Right lung (tissue), 5 donors: ENCODE results near the gene CNTNAP4. TPM values are rescaled to one million over a fixed set of nuclear protein-coding genes. Genes with fewer than 3 reads are reported as not detected.

ENCODE experiments used
- DNase-seq, 2 donors: peaks; one replicate each; pipeline ENCODE4 v3.0.0-alpha.2; 2013
- polyA plus RNA-seq, 5 donors: library from polyadenylated mRNA; unstranded; fragments of 120-200 nt; gene quantifications; one replicate each; pipeline versions ENCODE4 v1.2.1 to v1.2.3, GENCODE V29; 2013; ENCODE audit warnings: inconsistent platforms in 1 of 5, low replicate concordance in 1 of 5; ENCODE audit not compliant: insufficient read length in 5 of 5, insufficient read depth in 1 of 5

Gene CNTNAP4
- polyA plus RNA-seq, 5 donors: 0.37 to 1.3 (median 0.48) TPM

DNA sequence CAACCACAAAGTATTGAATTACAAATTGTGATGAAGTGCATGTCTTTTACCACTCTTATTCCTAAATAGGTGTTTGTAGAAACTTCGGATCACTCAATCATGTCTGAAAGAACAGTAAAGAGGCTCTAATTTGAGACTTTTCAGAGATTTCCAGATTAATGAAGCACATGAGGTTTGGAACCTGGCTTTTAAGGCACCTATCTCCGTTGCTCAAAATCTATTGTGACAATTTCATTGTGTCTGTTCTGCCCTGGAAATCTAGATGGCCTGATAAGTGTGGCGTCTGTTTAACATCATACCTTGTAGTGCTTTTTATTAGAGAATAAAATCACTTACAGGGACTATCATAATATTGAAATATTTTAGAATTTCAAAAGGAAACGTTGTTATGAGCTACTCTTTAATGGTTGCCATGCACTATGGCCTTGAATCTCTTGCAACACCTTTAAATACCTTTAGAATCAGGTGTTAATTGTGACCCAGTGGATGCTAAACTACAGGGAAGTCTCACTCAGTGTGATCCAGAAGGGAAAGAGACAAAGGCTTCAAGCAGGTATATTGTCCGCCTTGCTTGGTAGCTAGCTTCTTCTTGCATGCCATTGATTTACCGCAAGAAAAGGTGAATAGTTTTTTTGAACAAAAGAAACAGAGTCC, 210.3 kb downstream of the CNTNAP4 start:
- no peak for DNase-seq

DNA sequence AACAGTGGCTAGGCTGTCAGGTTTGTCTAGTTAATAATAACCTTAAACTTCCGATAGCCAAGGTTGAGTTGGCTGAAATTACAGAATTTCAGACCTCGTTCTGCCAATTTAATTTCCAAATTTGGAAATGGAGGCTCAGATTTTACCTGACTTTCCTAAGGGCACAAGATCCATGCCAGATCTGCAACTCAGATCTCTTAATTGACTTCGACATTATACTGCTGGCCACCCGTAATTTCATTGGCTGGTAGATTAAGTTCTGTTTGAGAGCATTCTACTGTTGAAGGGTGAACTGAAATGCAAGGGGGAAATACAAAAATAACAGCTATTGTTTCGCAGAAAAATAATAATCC, 210.8 kb downstream of the CNTNAP4 start:
- DNase-seq: no peak

DNA sequence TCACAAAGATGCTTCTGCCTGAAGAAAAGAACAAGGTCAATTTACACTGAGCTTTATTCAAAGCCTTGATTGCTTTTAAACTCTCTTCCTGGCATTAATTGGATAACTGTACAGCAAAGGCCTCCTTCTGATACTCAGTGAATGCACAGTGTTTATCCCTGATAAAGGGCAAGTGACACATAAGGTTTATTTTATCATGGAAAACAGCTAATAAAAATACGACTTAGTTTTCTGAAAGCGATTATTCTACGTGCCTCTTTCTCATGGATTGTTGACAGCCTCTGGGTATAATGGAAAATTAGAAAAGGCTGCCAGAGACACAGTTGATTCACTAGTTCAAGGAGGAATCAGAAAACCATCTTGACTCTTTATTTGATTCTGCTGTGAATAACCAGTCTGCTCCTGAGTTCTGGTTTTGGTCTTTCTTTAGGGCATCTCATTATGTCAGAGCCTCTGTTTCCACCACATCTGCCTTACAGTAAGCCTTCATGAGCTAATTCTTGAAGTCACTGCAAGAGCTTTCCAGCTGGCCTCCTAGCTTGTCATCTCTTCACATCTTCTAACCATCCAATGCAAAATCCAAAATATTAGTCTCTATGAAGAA, 212.9 kb downstream of the CNTNAP4 start:
- DNase-seq: peak in 1 of 2 donors; percentile 1

DNA sequence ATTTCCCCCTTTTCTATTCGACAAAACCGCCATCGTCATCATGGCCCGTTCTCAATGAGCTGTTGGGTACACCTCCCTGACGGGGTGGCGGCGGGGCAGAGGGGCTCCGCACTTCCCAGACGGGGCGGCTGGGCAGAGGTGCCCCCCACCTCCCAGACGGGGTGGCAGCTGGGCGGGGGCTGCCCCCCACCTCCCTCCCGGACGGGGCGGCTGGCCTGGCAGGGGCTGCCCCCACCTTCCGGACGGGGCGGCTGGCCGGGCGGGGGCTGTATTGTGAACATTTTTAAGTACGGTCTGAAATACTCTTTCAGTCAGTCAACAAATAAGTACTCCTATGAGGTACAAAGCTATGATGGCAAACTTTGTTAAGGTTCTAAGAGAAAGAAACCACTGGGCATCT, 222.8 kb downstream of the CNTNAP4 start:
- no peak for DNase-seq

DNA sequence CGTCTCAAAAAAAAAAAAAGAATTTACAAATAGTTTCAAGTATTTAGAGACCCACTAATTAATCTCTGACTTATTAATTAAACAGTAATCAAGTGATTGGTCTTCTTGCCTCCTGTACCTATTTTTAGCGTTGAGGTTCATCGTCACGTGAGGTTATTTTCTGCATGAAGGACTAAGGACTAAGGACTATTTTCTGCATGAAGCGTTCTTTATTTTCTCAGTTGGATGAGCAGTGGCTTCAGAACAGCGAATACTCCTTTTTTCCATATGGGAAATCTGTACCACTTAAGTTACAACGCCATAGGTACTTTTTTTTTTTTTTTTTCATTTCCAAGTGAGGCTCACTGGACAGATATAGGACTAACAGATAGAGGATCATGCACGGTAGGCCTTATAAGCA, 224.9 kb downstream of the CNTNAP4 start:
- no peak for DNase-seq

DNA sequence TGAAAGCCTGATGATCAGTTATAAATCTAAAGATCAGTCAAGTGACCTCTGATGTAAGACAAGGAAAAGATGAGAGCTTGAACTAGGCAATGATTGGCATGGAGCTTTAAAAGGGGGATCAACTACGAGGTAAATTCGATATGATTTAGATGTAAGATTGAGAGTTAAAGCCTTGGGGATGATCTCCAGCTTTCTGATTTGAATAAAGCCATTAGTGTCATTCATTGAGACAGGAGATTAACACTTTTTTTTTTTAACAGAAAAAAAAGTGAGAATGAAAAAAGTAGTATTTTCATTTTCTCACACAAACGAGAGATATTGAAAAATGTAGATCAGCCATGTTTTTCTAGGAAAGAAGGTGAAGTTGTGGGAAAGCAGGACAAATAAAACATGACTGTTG, 225.4 kb downstream of the CNTNAP4 start:
- no peak for DNase-seq

DNA sequence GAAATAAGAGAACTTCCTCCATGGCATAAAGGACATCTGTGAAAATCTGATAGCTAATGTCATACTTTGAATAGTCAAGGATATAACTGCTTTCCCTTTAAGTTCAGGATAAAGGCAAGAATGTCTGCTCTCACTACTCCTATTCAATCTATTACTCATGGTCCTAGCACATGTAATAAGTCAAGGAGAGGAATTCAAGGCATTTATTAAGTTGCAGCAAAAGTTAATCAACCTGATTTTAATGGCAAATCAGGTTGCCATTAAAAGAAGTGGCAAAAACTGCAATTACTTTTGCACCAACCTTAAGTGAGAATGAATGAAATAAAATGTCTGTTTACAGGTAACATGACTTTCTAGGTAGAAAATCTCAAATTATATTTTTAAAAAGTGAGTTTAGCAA, 225.9 kb downstream of the CNTNAP4 start:
- DNase-seq: no peak

DNA sequence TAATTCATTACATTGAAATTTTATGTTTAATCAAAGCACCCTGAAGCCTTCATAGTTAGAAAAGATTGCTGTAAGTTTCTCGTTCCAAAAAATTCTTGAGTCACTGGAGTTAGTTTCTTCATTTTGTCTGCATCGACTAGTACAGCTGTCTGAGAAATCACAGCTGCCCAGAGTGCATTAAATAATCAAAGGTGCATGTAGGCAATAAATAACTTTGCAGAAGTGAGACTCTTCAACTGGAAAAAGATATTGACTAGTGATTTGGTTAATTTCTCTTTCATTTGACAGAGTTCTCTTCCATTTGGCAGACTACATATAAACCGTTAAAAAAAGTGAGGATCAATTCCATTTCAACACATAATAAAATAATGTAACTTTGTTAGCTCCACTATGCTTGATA, 234.0 kb downstream of the CNTNAP4 start:
- DNase-seq: no peak

DNA sequence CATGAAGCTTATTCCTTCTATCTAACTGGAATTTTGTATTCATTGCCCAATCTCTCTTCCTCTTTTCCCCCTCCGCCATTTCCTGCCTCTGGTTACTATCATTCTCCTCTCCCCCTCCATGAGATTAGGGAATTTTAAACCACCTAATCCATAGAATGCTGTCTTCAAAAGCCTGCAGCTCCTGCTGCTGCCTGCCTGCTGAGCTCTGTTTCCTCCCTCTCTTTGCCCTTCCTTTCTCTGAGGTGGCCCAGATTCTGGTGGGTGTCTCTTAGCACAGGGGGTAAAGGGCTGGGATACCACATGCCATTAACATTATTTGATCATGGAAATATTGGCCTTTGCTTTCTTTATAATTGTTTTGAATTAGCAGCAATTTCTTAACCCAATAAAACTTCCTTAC, 241.6 kb downstream of the CNTNAP4 start:
- no peak for DNase-seq

DNA sequence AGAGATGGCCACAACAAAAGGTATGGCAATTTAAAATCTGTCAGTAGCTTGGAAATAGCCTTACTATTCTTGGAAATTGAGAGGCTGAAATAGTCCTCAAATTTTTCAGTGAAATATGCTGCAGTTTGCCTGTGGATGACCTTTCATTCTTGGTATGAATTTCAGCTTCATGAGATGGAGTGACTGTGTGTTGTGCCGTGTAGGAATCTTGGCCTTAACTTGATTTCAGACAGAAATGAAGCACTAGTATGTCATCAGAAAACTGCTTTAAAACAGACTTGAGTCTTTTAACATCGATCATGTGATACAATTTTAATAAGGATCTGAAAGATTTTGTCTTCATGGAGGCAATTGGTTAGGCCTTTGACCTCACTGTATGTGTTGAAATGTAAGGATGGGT, 247.2 kb downstream of the CNTNAP4 start:
- no peak for DNase-seq

DNA sequence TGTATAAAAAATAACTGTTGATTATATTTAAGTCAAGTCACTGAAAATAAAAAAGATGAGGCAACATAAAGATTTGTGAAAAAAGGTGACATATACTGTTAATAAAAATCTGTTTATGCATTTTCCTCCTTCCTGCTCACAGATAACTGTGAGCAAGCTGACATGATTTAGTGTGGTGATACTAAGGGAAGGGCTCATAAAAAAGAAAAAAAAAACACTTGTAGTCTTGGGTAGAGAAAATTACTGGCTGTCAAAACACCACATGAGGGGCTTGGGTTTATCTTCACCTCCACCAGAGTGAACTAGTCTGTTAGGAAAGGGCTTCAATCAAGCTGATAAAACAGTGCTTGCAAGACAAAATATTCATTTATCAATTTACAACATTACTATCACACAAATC, 247.6 kb downstream of the CNTNAP4 start:
- DNase-seq: no peak

DNA sequence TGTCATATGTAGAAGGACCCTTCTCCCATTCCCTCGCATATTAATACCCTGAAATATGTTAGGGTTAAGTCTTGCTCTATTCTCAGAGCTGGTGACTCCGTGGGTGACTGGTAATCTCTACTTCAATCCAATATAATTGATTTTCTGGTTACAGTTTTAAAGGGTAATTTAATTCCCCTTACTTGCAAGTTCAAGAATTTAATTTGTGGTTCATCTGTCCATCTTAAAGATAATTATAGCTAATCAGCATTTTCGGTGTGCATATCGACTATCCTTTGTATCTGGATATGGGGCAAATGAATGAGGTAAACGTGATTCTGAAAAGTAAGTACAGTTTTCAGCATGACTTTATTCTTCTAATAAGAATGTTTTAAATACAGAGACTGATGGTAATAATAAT, 250.0 kb downstream of the CNTNAP4 start:
- no peak for DNase-seq

DNA sequence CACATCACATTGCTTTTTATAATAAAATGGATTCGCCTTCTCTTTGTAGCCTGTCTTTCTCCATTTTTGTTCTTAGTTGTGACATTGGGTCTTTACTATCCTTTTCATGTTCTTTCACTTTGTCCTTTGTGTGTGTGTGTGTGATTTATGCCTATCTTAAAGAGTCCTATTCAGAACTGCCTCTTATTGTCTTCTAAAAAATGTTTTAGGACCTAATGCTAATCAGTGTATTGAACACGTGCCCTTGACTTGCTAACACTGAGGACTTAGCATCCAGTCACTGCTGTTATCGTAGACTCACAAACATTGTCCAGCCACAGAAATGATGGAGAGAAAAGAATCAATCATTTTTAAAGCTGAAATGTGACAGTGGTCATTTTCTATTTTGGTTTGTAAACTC, 251.9 kb downstream of the CNTNAP4 start:
- DNase-seq: no peak

DNA sequence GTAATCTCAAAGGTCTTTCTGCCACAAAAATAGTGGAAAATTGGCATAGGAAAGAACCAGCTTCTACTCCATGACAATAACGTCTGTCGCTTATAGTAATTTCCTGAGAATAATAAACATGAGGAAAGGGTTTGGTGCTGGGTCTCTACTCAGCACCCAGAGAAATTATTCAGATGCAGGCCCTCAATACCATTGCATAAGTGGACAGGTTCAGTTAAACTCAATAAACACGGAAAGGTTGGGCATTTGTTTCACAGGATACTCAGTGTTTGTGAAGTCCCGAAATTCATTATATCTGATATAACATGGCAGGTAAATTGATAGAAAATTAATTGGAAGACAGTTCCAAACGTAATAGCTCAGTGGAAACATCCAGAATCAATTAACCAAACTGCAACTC, 254.0 kb downstream of the CNTNAP4 start:
- DNase-seq: no peak

DNA sequence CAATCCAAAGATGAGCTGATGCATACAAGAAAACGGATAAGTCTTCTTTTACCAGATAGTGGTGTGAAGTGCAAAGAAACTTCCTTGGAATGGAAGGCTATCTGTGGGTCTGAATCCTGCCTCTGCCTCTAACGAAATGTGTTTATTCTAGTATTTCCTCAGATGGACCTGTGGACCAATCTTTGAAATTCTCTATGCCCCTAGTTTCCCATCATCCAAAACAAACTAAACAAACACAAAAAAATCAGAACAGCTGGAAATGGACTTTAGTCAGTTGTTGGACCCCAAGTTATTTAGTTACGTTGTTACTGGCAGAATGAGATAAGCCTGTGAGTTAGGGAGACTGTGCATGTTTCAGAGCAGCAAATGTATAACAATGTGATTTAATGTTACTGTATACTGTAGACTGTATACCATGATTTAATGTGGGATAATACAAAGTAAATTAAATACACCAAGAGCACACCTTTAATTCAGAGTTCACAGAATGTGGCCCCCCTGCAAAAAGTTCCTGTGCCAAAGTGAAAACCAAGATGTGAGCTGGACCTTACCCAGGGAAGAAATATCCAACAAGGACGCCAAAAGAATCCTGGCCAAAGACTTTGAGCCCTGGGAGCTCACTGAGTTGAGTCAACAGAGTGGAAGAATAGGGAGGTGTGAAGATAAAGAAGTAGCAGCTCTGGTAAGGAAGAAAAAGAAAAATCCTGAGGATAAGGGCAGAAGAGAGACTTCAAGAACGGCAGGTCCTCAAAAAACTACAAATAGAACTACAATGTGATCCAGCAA, 255.2 kb downstream of the CNTNAP4 start:
- DNase-seq: no peak

DNA sequence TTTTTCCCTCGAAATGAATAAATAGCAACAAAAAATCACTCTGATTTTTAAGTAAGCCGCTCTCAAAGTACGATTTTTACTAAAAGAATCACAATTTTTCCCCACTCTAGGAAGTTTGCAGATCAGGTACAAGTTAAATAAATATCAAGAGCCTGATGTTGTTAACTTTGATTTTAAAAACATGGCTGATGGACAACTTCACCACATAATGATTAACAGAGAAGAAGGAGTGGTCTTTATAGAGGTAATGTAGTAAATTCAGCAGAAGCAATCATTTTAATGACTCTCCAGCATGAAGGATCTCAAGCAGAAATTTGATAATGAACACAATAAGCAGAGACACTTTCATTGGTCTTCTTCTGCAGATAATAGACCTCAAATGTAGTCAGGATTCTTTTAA, 262.4 kb downstream of the CNTNAP4 start:
- DNase-seq: no peak

DNA sequence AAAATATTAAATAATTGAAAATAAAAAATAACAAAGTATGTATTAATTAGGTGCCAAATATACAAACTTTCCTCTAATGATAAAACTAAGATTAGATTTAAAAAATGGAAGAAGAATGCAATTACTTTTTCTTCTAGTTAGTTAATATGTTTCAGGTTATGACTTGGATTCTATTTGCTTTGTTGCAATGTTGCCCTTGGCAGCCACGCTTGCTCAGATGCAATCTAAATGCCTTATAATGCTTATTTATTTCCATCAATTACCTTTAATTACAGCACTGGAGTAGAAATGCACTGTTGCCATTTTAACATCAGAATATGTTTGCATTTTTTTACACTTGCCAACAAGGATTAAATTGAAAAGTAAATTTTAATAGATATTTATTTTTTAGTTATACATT, 263.9 kb downstream of the CNTNAP4 start:
- no peak for DNase-seq

DNA sequence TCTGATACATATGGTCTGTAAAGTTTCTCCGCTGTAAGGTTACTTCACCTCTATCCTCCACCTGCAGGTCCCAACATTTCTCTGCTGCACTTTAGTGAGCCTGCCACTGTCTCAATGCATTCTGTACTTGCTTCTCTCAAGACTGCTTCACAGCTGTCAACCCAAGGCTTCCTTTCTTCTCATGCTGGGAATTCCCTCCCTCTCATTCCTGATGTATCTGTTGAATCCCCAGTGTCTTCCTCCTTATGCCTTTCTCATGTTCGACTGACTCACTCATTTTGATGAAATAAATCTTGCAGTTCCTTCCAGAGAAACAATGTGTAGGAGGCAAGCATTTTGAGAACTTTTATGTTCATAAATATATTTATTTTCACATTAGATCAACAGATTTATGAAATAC, 288.3 kb downstream of the CNTNAP4 start:
- no peak for DNase-seq

DNA sequence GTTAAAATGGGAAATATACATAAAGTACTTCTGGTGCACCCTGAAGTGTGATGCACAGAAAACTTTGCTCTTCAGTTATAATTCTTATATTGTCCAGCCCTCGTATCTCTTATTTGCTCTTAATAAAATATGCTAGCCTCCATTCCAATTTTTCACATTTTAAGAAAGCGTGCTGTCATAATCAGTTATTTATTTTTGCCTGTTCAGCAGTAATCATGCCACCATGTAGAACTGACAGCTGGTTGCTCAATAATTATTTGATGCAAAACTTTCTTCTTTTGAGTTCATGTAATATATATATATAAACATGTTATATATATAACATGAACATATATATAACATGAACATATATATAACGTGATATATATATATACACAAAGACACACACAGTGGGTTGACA, 294.6 kb downstream of the CNTNAP4 start:
- DNase-seq: no peak

DNA sequence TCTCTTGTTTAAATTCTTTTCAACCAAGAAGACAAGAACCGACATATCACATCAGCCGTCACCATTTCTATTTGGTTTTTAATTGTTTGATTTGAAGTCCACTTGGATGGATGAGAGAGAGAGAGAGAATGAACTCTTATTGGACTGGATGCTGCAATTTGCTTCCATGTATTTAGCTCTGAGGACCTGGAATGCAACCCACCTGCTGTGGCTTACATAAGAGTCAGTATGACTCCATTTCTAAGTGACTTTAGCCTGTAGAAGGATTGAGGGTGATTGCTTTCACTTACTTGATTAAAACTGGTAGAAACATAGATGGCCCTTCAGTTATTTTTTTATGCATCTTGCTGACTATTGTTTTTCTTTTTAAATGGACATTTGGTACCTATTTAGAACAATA, 296.1 kb downstream of the CNTNAP4 start:
- DNase-seq: no peak

DNA sequence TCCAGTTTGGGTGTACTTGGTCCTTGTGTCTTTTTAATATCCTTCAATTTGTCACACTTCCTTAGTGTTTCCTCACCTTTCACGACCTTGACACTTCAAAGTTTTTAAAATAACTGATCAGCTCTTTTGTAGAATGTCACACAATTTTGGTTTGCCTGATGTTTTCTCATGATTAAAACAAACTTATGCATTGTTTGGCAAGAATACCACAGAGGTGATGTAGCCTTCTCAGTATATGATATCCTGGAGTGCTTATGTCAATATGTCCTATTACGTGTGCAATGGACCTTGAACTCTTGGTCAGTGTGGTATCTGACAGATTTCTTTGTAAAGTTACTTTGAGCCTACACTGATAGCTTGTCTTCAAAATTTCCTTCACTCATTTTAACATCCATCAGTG, 297.4 kb downstream of the CNTNAP4 start:
- DNase-seq: no peak

DNA sequence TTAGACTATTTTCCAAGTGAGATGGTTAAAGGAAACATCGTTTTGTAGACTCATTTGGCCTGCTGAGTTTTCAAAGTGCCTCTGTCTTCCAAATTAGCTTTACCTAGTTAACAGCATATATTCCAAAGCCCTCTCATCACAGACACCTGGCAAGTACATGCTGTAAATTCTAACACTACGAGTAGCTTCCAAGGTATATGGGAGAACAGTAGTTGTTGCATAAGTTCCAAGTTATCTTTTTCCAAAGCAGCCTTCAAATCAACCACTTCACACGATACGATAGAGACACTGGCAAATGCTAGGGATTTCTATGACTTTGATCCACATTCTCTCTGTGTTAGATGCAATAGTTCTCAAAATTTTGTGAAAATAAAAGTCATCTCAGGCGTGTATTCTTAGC, 299.3 kb downstream of the CNTNAP4 start:
- no peak for DNase-seq

DNA sequence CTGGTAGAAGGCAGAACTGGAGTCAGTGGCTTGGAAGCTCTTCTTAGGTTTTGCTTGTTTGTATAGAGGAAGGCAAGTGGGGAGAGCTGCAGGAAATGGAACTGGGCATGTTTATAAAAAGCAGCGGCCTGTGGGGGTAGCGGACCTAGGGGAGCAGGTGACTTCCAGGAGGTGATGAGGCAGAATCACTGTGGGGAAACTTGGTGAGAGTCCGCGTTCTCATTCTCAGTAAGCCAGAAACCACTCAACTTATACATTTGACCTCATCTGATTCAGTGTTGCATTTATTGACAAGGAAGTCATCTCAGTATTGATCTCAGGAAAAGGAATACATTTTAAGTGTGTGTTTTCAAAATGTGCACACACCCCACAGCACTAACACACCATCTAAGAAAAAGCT, 299.8 kb downstream of the CNTNAP4 start:
- no peak for DNase-seq
